ENCODE data around the gene ANO5.

ANO5 gene

DNA sequence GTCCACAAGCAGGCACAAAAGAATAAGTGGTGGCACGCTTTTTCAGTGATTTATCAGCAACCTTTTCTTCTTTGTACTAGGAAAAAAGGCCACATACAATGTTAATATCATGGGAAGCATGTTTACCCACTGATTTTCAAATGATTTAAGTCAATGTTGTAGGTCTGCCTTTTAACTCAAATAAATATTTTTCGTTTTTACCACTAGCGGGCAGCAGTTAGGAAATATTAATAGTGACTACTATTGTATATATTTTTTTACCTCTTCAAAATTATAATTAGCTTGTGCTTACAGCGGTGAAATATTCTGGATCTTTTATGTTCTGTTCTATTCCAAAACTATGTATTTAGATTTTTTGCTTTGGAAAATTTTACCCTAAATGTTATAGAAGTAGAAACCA lies 138.9 kb downstream of the ANO5 start:
- no peak for DNase-seq (ENCODE audit: low spot score)
